Osteoblast (primary cell): Measurements from ENCODE around the gene FKBP10. TPM values are rescaled to one million over a fixed set of nuclear protein-coding genes. Genes with fewer than 3 reads are reported as not detected.

Experiments
- DNase-seq: peaks from one replicate; pipeline ENCODE4 v3.0.0; 2011; ENCODE audit warnings: low spot score, mixed read lengths; ENCODE audit not compliant: insufficient read length; ENCODE audit errors: missing footprints
- H2AFZ ChIP-seq: 2 replicates; pipeline ENCODE4 v1.6.0; 2011; ENCODE audit warnings: mild to moderate bottlenecking, low read length
- H3K27ac ChIP-seq: 2 replicates; pipeline ENCODE4 v1.5.1; 2011; ENCODE audit warnings: mild to moderate bottlenecking, low read depth, low read length, moderate library complexity
- H3K27me3 ChIP-seq: 2 replicates; pipeline ENCODE4 v1.6.0; 2012; ENCODE audit warnings: mild to moderate bottlenecking, control low read depth, inconsistent platforms, low read length, moderate library complexity; ENCODE audit not compliant: insufficient read depth
- H3K36me3 ChIP-seq: 2 replicates; pipeline ENCODE4 v1.5.1; 2011; ENCODE audit warnings: mild to moderate bottlenecking, low read length, control low read depth, moderate library complexity; ENCODE audit not compliant: insufficient read depth
- H3K4me1 ChIP-seq: 2 replicates; pipeline ENCODE4 v1.5.1; 2011; ENCODE audit warnings: mild to moderate bottlenecking, low read length, control low read depth, moderate library complexity; ENCODE audit not compliant: insufficient read depth
- H3K4me2 ChIP-seq: 2 replicates; pipeline ENCODE4 v1.6.0; 2011; ENCODE audit warnings: mild to moderate bottlenecking, low read length; ENCODE audit not compliant: insufficient read depth
- H3K4me3 ChIP-seq: fragments of 200-600 bp; sonication (generic); 3 replicates; pipeline ENCODE4 v1.5.1; 2012; ENCODE audit warnings: mild to moderate bottlenecking, low read length, inconsistent platforms; ENCODE audit not compliant: insufficient read depth
- H3K79me2 ChIP-seq: 2 replicates; pipeline ENCODE4 v1.6.0; 2012; ENCODE audit warnings: mild to moderate bottlenecking, low read length, control low read depth, inconsistent platforms; ENCODE audit not compliant: insufficient read depth
- H3K9me3 ChIP-seq: 2 replicates; pipeline ENCODE4 v1.5.1; 2011; ENCODE audit warnings: low read depth, low read length, control low read depth
- H4K20me1 ChIP-seq: 2 replicates; pipeline ENCODE4 v1.6.0; 2012; ENCODE audit warnings: mild to moderate bottlenecking, low read length, control low read depth; ENCODE audit not compliant: insufficient read depth
- CTCF ChIP-seq: IDR thresholded peaks from 2 replicates; pipeline ENCODE4 v1.5.1; 2011; ENCODE audit warnings: mild to moderate bottlenecking, low read depth, low read length, moderate library complexity; ENCODE audit errors: extremely low read depth
- total RNA-seq: library from RNA; depleted of rRNA; stranded (reverse); fragments of >200 nt; gene quantifications from 2 replicates; pipeline ENCODE4 v1.2.3, GENCODE V29; 2012

FKBP10 gene
- total RNA-seq, 1 donor: 396 TPM

- no peaks in the 10 kb centered on the region for H3K36me3 ChIP-seq
- H3K4me1 ChIP-seq: no peaks in the 10 kb centered on the region
- TF ChIP-seq CTCF: no peak
- no peak overlapping the region for H3K4me3 ChIP-seq
- no peaks in the 10 kb centered on the region for H4K20me1 ChIP-seq
- peak; percentile 77 for DNase-seq
- H2AFZ ChIP-seq: no peak overlapping the region
- no peak overlapping the region for H3K4me2 ChIP-seq
- no peaks in the 10 kb centered on the region for H3K27me3 ChIP-seq
- no peaks in the 10 kb centered on the region for H3K9me3 ChIP-seq
- no peaks in the 10 kb centered on the region for H3K79me2 ChIP-seq
- no peak overlapping the region for H3K27ac ChIP-seq
Observed at GRCh38 chr17:41767324-41768042, 45.3 kb upstream of the FKBP10 start.

DNA sequence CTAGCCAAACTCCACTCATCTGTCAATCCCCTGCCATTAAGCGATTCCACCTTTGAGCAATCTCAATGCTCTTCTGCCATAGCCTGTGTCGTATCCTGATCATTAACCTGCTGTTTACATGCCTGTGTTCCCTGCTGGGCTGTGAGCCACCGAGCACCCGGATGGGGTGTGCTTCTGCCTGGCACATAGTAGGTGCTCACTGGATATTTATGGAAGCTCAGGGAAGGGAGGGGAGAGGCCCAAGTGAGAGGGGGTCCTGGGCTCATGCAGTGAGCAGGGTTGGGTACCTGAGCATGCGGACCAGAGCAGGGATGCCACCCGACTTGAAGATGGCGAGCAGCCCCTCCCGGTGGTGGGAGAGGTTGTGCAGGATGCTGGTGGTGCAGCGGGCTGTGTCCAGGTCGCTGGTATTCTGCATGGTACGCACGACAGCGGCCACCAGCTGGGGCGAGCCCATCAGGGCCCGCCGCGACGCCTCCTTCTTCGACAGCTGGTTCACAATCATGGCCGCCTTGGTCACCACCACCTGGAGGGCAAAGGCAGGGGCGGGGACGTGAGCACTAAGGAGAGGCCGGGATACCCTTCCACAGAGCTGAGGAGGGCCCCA lies 44.0 kb upstream of the FKBP10 start:
- no peak for TF ChIP-seq CTCF
- no peaks in the 10 kb centered on the region for H3K36me3 ChIP-seq
- no peaks in the 10 kb centered on the region for H3K9me3 ChIP-seq
- H3K27ac ChIP-seq: no peak overlapping the region
- no peak overlapping the region for H3K4me2 ChIP-seq
- DNase-seq: peak; percentile 66
- no peaks in the 10 kb centered on the region for H3K4me1 ChIP-seq
- no peak overlapping the region for H3K4me3 ChIP-seq
- H4K20me1 ChIP-seq: peaks cover 1% of the 10 kb centered on the region
- no peak overlapping the region for H2AFZ ChIP-seq
- no peaks in the 10 kb centered on the region for H3K79me2 ChIP-seq
- no peaks in the 10 kb centered on the region for H3K27me3 ChIP-seq

- no peaks in the 10 kb centered on the region for H3K36me3 ChIP-seq
- H3K9me3 ChIP-seq: no peaks in the 10 kb centered on the region
- no peak overlapping the region for H3K4me3 ChIP-seq
- H3K4me1 ChIP-seq: no peaks in the 10 kb centered on the region
- H3K4me2 ChIP-seq: no peak overlapping the region
- H2AFZ ChIP-seq: no peak overlapping the region
- no peaks in the 10 kb centered on the region for H3K79me2 ChIP-seq
- H4K20me1 ChIP-seq: peaks cover 2% of the 10 kb centered on the region
- TF ChIP-seq CTCF: no peak
- H3K27me3 ChIP-seq: no peaks in the 10 kb centered on the region
- peak; percentile 36 for DNase-seq
- H3K27ac ChIP-seq: no peak overlapping the region
Observed at GRCh38 chr17:41769346-41769862, 43.4 kb upstream of the FKBP10 start.

DNA sequence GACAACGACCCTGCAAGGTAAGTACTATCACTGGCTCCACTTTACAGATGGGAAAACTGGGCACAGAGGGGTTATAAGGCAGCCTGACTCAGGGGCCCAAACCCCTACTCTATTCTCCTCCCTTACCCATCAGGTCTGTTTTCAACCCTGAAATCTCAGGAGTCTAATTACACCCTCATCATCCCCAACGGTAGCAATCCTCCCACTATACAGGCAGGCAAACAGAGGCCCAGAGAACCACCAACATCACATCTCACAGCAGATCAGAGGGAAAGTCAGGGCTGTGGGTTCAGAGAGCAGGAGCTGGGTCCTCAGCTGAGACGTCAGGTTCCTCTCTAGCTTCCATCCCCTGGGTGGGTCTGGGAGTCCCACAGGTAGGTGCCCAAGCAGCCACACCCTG lies 42.8 kb upstream of the FKBP10 start:
- no peak overlapping the region for H3K4me2 ChIP-seq
- no peaks in the 10 kb centered on the region for H3K4me1 ChIP-seq
- no peak for TF ChIP-seq CTCF
- no peak overlapping the region for H3K27ac ChIP-seq
- no peaks in the 10 kb centered on the region for H3K27me3 ChIP-seq
- no peak overlapping the region for H2AFZ ChIP-seq
- DNase-seq: peak; percentile 39
- H3K9me3 ChIP-seq: no peaks in the 10 kb centered on the region
- no peaks in the 10 kb centered on the region for H3K36me3 ChIP-seq
- H3K4me3 ChIP-seq: no peak overlapping the region
- H4K20me1 ChIP-seq: peaks cover 2% of the 10 kb centered on the region
- no peaks in the 10 kb centered on the region for H3K79me2 ChIP-seq
